ENCODE data around the gene RNF146. TPM values are rescaled to one million over a fixed set of nuclear protein-coding genes. Genes with fewer than 3 reads are reported as not detected.

RNF146 gene
- total and polyA plus RNA-seq, 10 of the 15 experiments (the other 5 are each of a cell fraction or from before 2014, with no cell fraction given), result 9.3 to 33.0 (median 17.8) TPM

DNA sequence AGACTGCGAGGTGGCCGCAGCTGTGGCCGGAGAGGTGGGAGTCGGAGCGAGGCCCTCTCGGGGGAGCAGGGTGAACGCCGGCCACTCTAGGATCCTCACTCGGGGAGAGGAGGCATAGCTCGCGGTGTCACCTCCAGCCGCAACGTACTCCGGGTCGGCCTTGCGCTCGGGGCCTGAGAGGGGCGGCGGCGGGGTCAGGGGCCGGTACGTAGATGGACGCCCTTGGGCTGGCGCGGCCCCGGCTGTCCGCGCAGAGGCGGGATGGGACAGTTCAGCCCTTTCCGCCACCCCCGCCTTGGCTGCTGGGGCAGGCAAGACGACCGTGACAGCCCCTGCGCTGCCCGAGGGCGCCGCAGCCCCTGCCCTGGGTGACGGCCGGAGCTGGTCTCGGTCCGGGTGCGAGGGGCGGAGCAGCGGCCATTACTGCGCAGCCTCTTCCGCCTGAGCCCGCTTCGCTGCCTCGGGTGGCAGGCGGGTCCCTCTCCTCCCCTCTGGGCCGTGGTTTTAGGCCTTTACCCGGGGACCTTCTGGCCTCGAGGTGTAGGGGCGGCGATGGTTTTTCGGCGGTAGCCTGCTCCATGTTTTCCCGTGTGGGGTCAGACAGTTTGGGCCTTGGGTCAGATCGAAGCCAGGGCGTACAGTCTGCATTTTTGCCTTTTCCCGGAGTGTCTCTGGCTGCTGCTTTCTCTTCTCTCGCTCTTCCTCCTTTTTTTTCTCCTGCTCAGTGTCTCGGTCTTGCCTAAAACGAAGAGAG lies 405 bp downstream of the RNF146 start (continued):
- TF ChIP-seq, protein P1, sequence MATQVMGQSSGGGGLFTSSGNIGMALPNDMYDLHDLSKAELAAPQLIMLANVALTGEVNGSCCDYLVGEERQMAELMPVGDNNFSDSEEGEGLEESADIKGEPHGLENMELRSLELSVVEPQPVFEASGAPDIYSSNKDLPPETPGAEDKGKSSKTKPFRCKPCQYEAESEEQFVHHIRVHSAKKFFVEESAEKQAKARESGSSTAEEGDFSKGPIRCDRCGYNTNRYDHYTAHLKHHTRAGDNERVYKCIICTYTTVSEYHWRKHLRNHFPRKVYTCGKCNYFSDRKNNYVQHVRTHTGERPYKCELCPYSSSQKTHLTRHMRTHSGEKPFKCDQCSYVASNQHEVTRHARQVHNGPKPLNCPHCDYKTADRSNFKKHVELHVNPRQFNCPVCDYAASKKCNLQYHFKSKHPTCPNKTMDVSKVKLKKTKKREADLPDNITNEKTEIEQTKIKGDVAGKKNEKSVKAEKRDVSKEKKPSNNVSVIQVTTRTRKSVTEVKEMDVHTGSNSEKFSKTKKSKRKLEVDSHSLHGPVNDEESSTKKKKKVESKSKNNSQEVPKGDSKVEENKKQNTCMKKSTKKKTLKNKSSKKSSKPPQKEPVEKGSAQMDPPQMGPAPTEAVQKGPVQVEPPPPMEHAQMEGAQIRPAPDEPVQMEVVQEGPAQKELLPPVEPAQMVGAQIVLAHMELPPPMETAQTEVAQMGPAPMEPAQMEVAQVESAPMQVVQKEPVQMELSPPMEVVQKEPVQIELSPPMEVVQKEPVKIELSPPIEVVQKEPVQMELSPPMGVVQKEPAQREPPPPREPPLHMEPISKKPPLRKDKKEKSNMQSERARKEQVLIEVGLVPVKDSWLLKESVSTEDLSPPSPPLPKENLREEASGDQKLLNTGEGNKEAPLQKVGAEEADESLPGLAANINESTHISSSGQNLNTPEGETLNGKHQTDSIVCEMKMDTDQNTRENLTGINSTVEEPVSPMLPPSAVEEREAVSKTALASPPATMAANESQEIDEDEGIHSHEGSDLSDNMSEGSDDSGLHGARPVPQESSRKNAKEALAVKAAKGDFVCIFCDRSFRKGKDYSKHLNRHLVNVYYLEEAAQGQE (IDR thresholded peaks at IDR 0.05; ENCODE audit: low read depth, low read length), result 0 out of 2 replicates have a peak, but pooled peaks have one; percentile 3
- TF ChIP-seq BACH1 (IDR thresholded peaks at IDR 0.05; ENCODE audit: borderline replicate concordance), result peak; percentile 17; the same call in 1 of the 2 replicates
- TF ChIP-seq, protein P2, sequence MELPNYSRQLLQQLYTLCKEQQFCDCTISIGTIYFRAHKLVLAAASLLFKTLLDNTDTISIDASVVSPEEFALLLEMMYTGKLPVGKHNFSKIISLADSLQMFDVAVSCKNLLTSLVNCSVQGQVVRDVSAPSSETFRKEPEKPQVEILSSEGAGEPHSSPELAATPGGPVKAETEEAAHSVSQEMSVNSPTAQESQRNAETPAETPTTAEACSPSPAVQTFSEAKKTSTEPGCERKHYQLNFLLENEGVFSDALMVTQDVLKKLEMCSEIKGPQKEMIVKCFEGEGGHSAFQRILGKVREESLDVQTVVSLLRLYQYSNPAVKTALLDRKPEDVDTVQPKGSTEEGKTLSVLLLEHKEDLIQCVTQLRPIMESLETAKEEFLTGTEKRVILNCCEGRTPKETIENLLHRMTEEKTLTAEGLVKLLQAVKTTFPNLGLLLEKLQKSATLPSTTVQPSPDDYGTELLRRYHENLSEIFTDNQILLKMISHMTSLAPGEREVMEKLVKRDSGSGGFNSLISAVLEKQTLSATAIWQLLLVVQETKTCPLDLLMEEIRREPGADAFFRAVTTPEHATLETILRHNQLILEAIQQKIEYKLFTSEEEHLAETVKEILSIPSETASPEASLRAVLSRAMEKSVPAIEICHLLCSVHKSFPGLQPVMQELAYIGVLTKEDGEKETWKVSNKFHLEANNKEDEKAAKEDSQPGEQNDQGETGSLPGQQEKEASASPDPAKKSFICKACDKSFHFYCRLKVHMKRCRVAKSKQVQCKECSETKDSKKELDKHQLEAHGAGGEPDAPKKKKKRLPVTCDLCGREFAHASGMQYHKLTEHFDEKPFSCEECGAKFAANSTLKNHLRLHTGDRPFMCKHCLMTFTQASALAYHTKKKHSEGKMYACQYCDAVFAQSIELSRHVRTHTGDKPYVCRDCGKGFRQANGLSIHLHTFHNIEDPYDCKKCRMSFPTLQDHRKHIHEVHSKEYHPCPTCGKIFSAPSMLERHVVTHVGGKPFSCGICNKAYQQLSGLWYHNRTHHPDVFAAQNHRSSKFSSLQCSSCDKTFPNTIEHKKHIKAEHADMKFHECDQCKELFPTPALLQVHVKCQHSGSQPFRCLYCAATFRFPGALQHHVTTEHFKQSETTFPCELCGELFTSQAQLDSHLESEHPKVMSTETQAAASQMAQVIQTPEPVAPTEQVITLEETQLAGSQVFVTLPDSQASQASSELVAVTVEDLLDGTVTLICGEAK (IDR thresholded peaks at IDR 0.05; ENCODE audit: borderline replicate concordance), result no peak
- peak; percentile 53; the same call in 1 of the 2 replicates for TF ChIP-seq ZBED1 (IDR thresholded peaks at IDR 0.05; ENCODE audit: borderline replicate concordance)
- TF ChIP-seq SRF (IDR thresholded peaks at IDR 0.05; ENCODE audit: low read depth in 2 of 2, low read length in 2 of 2), result no peak
- no peak for TF ChIP-seq EZH2 (IDR thresholded peaks at IDR 0.05; ENCODE audit: borderline replicate concordance, control insufficient read depth, low read depth, low read length)
- TF ChIP-seq, protein P3, sequence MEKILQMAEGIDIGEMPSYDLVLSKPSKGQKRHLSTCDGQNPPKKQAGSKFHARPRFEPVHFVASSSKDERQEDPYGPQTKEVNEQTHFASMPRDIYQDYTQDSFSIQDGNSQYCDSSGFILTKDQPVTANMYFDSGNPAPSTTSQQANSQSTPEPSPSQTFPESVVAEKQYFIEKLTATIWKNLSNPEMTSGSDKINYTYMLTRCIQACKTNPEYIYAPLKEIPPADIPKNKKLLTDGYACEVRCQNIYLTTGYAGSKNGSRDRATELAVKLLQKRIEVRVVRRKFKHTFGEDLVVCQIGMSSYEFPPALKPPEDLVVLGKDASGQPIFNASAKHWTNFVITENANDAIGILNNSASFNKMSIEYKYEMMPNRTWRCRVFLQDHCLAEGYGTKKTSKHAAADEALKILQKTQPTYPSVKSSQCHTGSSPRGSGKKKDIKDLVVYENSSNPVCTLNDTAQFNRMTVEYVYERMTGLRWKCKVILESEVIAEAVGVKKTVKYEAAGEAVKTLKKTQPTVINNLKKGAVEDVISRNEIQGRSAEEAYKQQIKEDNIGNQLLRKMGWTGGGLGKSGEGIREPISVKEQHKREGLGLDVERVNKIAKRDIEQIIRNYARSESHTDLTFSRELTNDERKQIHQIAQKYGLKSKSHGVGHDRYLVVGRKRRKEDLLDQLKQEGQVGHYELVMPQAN (conservative IDR thresholded peaks at IDR 0.05), result no peak; the same call in 1 of the 2 replicates
- TF ChIP-seq, protein P4, sequence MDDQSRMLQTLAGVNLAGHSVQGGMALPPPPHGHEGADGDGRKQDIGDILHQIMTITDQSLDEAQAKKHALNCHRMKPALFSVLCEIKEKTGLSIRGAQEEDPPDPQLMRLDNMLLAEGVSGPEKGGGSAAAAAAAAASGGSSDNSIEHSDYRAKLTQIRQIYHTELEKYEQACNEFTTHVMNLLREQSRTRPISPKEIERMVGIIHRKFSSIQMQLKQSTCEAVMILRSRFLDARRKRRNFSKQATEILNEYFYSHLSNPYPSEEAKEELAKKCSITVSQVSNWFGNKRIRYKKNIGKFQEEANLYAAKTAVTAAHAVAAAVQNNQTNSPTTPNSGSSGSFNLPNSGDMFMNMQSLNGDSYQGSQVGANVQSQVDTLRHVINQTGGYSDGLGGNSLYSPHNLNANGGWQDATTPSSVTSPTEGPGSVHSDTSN (IDR thresholded peaks at IDR 0.05; ENCODE audit: insufficient replicate concordance, low read depth, low read length), result no peak
- 0 out of 2 replicates have a peak, but pooled peaks have one; percentile 64 for TF ChIP-seq TCF3 (IDR thresholded peaks at IDR 0.05; ENCODE audit: borderline replicate concordance, insufficient read depth, low read depth, low read length)
- TF ChIP-seq POLR2AphosphoS5 (IDR thresholded peaks at IDR 0.05; ENCODE audit: low read length), result peak; percentile 85
- TF ChIP-seq SREBF2 (IDR thresholded peaks at IDR 0.05; ENCODE audit: low read length), result no peak
- TF ChIP-seq ZNF207 (IDR thresholded peaks at IDR 0.05; ENCODE audit: borderline replicate concordance), result no peak
- TF ChIP-seq IRF4 (IDR thresholded peaks at IDR 0.05; ENCODE audit: low read depth, low read length), result no peak
- no peak for TF ChIP-seq NBN (IDR thresholded peaks at IDR 0.05)
- TF ChIP-seq, protein P5, sequence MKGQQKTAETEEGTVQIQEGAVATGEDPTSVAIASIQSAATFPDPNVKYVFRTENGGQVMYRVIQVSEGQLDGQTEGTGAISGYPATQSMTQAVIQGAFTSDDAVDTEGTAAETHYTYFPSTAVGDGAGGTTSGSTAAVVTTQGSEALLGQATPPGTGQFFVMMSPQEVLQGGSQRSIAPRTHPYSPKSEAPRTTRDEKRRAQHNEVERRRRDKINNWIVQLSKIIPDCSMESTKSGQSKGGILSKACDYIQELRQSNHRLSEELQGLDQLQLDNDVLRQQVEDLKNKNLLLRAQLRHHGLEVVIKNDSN (IDR thresholded peaks at IDR 0.05; ENCODE audit: borderline replicate concordance, extremely low read length, insufficient read depth, low read depth, low read length), result no peak
- TF ChIP-seq ZNF274 (IDR thresholded peaks at IDR 0.05; ENCODE audit: insufficient read depth, insufficient read length), result no peak
- TF ChIP-seq SMARCA5 (IDR thresholded peaks at IDR 0.05), result peak; percentile 1; the same call in 1 of the 2 replicates
